Right ventricle myocardium superior (tissue), 1 donor: ENCODE measurements around the gene SLC40A1. TPM values are rescaled to one million over a fixed set of nuclear protein-coding genes. Genes with fewer than 3 reads are reported as not detected.

ENCODE experiments used
- ATAC-seq: fragments of 200-7000 bp; cut with Tn5 transposase; one replicate; pipeline ENCODE4 v1.9.1; 2020; ENCODE audit warnings: mild to moderate bottlenecking; ENCODE audit not compliant: poor library complexity
- DNase-seq: peaks from one replicate; pipeline ENCODE4 v3.0.0-alpha.2; 2020
- intact Hi-C: fragments of 100-400 bp; cut with DNase I; formaldehyde crosslinking; loops from one replicate; pipeline ENCODE4 v1.11.2; 2022
- long read RNA-seq: library from polyadenylated mRNA; unstranded; transcript quantifications from one replicate; pipeline ENCODE4 v2.0.0, GENCODE V29; 2021
- total RNA-seq: library from RNA; stranded (reverse); fragmentation: NEBNext Ultra II Directional; extraction: Animal tissue kit (Norgen Biotek cat#: 25700); gene quantifications from one replicate; pipeline ENCODE4 v1.2.1, GENCODE V29; 2021
- donor health status: DM: no; HTN: yes; CAD: no; lungs with severe emphysema.

Gene SLC40A1
- total RNA-seq = 48.2 TPM
- long read RNA-seq, transcript SLC40A1-201 (8 exons, 3,442 nt) = major isoform, 445 of 466 reads
- long read RNA-seq, partial matches to known transcripts = 13 of 466 reads
- long read RNA-seq, other reads (novel, unspliced or antisense) = 8 of 466 reads

GRCh38 chr2:189580658-189581353, at the start of gene SLC40A1:
TSS of gene SLC40A1 (minus strand) at chr2:189580786. CDS start at chr2:189580460, 326 bp downstream.
- peak; percentile 90 for DNase-seq
- intact Hi-C loops = loop anchor here (2.0 kb wide), 1 partner anchor 32 kb away; no protein-coding TSS in a partner anchor

GRCh38 chr2:189629531-189630453, 49.2 kb upstream of the SLC40A1 start:
- intact Hi-C loops = no loop called here
- DNase-seq (no peak), ATAC-seq (no peak)

More at GRCh38 chr2:189580658-189581353, at the start of gene SLC40A1:
- peak; percentile 98 for ATAC-seq

- intact Hi-C loops = no loop called here
- DNase-seq (no peak), ATAC-seq (peak; percentile 71)
These were observed 48.4 kb upstream of the SLC40A1 start for GRCh38 chr2:189628817-189629530.

- ATAC-seq (no peak), DNase-seq (no peak)
- intact Hi-C loops = no loop called here
These were observed 47.2 kb upstream of the SLC40A1 start for GRCh38 chr2:189627789-189628188.

- DNase-seq (no peak), ATAC-seq (no peak)
- intact Hi-C loops = no loop called here
These were observed 45.0 kb upstream of the SLC40A1 start for GRCh38 chr2:189625636-189626035.

GRCh38 chr2:189624648-189625355, 44.2 kb upstream of the SLC40A1 start:
- ATAC-seq = no peak
- no peak for DNase-seq
- intact Hi-C loops = no loop called here

- ATAC-seq (no peak), DNase-seq (no peak)
- intact Hi-C loops = no loop called here
These were observed 42.5 kb upstream of the SLC40A1 start for GRCh38 chr2:189623049-189623448.

GRCh38 chr2:189621781-189622180, 41.2 kb upstream of the SLC40A1 start:
- ATAC-seq = no peak
- intact Hi-C loops = no loop called here
- DNase-seq = no peak

- no peak for ATAC-seq
- no peak for DNase-seq
- intact Hi-C loops = no loop called here
These were observed 37.6 kb upstream of the SLC40A1 start for GRCh38 chr2:189618197-189618596.

- intact Hi-C loops = no loop called here
- DNase-seq (no peak), ATAC-seq (no peak)
These were observed 34.0 kb upstream of the SLC40A1 start for GRCh38 chr2:189614585-189614984.

- DNase-seq (no peak), ATAC-seq (peak; percentile 90)
- intact Hi-C loops = loop anchor here (2.0 kb wide), 1 partner anchor 33 kb away; the partner anchor contains the start of gene SLC40A1
These were observed 33.2 kb upstream of the SLC40A1 start for GRCh38 chr2:189613650-189614420.

GRCh38 chr2:189613077-189613636, 32.6 kb upstream of the SLC40A1 start:
- ATAC-seq = peak; percentile 97
- DNase-seq = no peak
- intact Hi-C loops = loop anchor here (2.0 kb wide), 1 partner anchor 32 kb away; the partner anchor contains the start of gene SLC40A1

GRCh38 chr2:189610700-189611099, 30.1 kb upstream of the SLC40A1 start:
- intact Hi-C loops = no loop called here
- DNase-seq (no peak), ATAC-seq (no peak)

- no peak for DNase-seq
- no peak for ATAC-seq
- intact Hi-C loops = no loop called here
These were observed 29.3 kb upstream of the SLC40A1 start for GRCh38 chr2:189609853-189610252.

- intact Hi-C loops = no loop called here
- no peak for DNase-seq
- no peak for ATAC-seq
These were observed 28.8 kb upstream of the SLC40A1 start for GRCh38 chr2:189609423-189609816.

GRCh38 chr2:189608795-189609422, 28.3 kb upstream of the SLC40A1 start:
- ATAC-seq = no peak
- no peak for DNase-seq
- intact Hi-C loops = no loop called here

GRCh38 chr2:189608170-189608569, 27.6 kb upstream of the SLC40A1 start:
- DNase-seq = no peak
- intact Hi-C loops = no loop called here
- no peak for ATAC-seq
